Activated CD4-positive, alpha-beta T cell treated with anti-CD3 and anti-CD28 coated beads, Interleukin-2, amount 50 U/mL, for 16 hours (primary cell): ENCODE data around the gene TBX5.
A peak's percentile ranks its signal among the peaks of the same experiment; 100 is the strongest.

Experiments used
- DNase-seq: peaks from one replicate; pipeline ENCODE4 v3.0.0-alpha.2; 2020

TBX5 gene

DNA sequence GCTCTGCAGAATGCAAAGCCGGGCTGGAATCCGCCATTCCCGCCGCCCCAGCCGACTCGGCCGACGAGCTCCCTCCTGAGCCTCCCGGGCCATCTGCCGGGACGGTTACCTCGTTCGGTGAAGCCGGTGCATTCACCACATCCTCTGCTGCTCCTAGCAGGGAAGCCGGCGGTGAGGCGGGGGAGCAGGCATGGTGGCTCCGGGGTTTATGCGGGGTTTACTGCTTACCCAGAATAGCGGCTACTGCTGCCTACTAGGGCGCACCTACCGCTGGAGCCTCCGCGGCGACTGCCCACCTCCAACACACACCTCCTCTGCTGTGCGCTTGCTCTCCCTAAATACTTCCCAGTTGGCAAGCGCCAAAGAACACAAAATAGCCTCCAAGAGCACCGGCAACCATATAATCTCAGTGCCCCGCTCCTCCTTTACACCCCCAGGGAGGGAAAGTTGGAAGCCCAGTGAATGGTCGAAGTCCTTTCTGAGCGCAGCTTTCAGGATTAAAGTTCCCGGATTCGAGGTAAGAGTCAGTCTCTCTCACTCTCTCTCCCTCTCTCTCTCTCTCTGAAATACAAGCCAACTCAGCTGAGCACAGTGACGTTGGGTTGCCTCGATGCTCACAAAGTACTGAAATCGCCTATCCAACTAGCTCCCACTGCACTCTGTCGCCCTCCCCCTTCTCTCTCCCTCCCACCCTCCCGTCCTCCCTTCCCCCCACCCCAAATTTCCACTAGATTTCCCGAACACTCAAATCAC, at the start of gene TBX5:
Gene TBX5, minus strand, starts transcription at position 626 of the 753 bp plus-strand sequence. CDS start 2,246 bp downstream, outside the sequence.
- no peak for DNase-seq

DNA sequence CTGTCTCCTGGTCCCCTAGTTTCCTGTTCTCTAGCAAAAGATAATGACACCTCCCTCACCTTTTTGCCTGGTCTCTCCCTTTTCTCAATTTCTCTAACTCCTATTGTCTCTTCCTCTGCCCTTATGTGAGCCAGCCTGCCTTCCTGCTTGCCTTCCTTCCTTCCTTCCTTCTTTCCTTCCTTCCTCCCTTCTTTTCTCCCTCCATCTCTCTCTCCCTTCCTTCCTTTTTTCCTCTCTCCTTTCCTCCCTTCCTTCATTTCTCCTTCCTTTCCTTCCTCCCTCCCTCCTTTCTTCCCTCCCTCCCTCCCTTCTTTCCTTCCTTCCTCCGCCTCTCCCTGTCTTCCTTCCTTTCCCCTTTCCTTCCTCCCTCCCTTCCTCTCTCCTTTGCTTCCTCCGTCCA, 45.7 kb upstream of the TBX5 start:
- DNase-seq, result no peak

DNA sequence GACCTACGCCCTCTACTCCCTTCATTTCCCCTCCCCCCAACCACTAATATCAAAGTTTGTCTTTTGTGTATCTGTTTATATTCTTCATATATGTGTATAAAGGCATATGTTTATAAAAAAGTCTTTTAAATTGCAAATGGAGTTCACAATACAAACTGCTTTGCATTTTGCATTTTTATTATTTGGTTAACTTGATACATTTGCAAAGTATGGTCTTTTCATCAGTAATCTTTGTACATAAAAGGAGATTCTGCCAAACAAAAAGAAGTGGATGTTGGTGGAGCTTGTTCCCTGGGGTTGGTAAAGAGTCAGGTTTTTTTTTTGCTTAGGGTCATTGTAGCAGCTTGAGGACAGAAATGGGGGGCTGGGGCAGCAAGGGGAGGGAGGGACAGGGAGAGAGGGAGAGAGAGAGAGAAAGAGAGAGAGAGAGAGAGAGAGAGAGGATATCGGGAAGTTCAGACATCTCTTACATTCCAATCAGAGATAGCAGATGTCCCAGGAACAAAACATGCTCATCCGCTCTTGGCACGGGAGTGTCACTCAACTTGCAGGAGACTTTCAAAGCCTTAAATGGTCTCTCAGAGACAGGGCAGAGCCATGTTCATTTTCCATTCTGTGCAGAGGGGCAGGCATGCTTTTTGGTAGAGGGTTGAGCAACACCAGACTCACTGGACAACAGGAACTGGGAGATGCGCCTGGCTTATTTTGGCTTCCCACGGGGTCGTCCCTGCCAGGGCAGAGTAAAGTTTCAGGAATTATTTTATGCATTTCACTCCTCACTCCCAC, 44.8 kb upstream of the TBX5 start:
- no peak for DNase-seq

DNA sequence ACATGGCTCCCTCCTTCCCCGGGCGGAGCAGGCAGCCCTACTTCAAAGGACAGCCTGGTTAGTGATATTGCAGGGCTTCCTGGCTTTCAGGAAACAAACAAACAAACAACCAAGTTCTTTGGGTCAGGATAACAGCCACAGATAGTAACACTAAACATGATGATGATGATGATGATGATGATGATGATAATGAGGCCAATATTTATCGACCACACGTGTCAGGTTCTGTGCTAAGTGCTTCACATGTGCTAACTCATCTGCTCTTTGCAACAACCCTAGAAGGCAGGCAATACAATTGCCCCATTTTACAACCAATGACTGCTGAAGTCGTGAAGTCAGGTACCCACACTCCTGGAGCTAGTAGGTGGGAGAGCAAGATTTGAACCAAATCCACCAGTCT, 44.1 kb upstream of the TBX5 start:
- no peak for DNase-seq

DNA sequence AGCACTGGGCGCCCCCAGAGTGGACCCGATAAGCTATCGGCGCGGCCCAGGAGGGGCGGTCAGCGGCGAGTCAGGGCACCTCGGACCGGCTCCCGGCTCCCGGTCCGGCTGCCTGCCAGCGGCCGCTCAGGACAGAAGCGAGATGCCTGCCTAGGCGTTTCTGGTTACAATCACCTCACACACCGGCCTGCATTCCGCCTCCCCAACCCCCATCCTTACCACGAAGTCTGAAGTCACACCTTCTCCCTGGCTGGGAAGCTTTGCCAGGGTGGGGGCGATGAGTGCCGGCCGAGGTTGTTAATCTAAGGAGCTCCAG, 42.6 kb upstream of the TBX5 start:
- no peak for DNase-seq

DNA sequence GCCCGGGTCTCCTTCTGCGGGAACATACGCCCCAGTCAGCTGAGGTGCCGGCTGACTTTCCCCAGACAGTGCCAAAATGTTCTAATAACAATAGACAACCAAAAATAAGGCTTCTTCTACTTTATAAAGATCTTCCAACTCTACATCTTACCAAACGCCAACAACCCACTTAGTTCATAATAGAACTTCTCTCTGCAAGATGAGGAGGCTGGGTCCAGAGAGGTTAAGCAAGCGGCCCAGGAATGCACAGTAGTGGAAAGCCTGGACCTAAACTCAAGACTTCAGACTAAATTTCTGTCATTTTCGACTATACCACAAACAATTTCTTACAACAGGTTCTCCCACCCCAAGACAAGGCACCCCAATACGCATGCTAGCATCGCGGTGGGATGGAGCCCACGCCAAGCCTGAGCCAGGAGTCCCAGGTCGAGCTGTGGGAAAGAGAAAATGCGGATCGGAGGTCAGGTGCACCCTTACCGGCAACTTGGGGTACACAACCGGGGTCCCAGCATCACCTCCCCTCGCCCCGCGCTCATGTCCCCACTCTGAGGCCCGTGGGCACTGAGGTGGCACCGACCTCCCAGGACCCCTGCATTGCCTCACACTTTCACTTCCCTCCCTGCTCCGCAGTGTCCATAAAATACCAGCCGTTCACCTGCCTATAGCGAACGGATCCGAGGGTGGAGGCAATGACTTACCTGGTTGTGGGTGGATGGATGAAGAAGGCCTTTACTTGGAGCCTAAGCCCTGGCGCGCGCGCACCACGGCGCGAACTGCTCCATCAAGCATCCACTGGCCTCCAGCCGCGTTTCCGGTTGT, 42.1 kb upstream of the TBX5 start:
- no peak for DNase-seq

DNA sequence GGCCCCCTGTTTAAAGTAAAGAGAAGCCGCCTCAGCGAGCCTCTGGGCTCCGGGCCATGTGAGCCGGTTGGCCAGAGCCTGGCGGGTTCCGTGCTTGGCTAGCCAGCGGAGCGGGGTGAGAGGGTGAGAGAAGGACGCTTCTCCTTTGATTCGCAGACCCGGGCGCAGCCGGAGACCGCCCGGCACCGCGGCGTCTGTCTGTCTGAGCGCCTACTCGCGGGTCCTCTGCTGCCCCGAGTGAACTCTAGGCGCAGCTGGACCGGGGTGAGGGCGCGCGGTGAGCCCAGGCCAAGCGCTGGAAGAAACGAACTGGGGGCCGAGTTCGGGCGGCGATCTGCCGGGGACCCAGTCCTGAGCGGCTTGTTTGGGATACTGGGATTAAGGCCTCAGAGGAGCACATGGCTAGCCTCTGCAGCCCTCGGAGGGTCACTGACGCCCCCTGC, 41.4 kb upstream of the TBX5 start:
- no peak for DNase-seq

DNA sequence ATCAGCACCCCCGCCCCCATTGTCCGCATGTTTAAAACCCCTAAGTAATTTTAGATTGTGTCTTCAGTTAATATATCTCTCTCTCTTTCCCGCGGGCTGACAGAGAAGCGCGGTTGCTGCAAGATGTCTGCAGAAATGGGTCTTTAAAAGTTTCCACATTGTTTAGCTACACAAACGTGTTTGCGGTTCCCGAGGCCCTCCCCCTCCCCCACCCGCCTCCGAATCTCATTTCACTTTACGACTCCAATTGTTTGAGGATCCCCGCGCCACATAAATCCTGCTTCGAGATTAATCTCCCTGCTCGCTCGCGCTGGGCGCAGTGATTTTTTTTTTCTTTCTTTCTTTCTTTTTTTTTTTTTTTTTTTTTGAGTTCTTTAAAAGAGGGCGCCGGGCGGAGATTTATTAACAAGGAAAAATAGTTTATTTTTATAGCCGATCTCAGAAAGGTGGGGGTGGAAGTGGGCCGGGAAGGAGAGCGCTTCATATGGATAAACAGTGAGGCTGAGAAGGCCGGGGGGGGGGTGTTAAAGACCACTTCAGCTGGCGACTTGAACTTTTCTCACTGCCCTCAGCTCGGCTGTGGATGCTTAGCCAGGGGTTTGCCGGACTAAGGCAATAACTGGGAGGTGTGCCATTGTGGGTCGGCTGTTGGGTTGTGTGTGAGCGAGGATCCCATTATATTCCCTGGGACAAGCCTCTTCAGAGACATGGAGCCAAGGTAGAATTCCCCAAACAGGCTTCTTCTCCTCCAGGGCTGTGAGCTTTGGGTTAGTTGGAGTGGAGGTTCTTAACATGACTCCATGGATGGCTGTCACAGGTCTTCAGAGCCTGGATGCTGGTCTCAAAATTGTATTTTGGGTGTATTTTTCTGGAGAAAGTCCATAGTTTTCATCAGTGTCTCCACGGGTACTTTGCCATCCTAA, 39.7 kb upstream of the TBX5 start:
- no peak for DNase-seq

DNA sequence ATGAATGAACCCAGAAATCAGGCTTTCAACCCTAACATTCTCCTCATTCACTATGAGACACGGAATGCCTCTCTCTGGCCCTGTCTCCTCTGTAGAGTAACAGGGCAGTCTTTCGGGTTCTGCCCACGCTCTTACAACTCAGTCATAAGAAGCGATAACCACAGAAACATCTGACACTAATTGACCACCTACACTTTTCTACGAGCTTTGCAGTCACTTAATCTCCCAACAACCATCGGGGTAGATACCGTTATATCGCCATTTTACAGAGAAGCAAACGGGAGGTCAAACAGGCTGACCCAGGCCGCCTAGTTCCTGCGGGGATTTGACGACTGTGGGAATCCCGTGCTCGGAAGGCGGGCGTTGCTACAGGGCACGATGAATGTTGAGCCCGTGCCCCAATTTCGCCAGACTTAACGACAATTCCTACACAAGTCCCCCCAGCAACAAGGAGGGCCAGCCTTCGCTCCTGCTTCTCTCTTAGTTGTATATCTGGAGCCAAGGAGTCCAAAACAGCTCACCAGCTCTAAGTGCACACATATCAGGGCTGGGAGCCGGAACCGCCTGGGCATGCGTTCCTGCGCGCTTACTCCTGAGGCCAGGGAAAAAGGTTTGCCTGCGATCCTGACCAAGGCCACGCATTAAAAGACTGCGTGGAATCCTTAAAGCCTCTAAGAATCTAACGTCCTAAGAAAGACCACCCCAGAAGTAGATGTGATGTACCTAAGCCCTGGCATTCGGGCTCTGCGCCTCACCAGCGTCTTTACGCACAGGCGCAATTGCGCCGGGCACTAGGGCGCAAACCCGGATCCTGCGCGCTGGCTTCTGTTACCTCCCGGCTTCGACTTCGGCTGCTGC, 38.7 kb upstream of the TBX5 start:
- no peak for DNase-seq

DNA sequence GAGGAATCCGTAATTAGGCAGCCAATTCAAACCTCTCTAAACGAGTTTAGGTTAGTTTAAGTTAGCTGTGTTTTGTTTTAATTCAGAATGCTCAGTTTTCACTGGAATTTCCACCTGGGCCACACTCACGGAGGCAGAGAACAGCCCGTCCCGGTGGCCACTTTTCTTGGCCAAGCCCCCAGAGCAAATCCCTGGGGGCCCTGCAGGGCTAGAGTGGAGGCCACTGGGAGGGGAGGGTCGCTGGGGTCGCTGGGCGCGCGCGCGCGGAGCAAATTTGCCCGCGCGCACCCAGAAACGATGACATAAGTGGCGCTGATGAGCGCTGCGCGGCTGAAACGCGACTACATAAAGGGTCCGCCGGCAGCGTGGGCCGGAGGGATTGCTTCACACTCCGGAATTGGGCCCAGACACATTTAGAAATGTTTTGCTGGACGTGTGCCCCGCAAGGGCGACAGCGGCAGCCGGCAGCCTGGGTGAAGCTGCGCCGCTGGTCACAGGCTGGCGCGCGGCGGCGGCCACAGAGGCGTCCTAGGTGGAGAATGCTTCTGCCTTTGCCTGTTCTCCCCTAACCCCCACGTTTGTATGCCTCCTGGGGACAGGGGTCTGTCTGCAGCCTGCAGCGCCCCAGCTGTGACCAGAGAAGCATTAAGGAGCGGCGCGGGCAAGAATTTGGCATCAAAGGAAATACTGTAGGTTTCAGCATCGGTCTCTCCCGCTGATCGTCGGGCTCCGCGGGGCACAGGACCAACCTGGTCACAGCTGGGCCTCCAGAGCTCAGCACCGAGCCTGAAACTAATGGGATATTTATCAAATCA, 37.9 kb upstream of the TBX5 start:
- DNase-seq, result no peak

DNA sequence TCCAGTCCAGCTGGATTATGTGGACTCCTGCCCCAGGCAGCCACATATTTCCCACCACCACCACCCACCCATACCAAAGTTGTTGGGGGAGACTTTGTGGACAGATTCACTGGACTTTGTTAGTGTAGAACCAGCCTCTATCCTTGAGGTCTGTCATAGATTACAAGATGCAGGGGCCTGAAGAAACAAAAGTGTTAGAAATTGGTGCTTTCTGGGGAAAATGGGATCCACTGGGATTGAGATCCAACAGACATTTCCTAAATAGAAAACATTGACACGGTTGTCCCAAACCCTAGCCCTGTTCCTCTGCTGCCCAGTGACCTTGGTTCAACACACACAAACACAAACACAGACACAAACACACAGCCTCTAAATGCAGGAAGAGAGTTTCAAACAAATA, 36.6 kb upstream of the TBX5 start:
- no peak for DNase-seq

DNA sequence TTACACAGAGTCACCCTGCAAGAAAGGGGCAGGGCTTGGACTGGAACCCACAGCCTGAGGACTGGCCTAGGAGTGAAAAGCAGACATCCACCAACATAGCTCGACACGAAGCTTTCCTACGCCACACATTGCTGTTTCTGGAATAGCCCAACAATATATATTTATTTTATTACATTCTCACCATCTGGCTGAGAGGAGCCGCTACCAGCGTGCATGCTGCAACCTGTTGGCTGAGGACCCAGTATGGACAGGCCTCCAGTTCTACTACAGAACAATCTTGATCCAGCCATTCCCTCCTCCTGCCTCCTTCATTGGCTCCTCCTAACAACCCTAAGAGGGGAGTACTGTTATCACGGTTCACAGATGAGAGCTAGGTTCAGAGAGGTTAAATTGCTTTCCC, 35.6 kb upstream of the TBX5 start:
- no peak for DNase-seq

DNA sequence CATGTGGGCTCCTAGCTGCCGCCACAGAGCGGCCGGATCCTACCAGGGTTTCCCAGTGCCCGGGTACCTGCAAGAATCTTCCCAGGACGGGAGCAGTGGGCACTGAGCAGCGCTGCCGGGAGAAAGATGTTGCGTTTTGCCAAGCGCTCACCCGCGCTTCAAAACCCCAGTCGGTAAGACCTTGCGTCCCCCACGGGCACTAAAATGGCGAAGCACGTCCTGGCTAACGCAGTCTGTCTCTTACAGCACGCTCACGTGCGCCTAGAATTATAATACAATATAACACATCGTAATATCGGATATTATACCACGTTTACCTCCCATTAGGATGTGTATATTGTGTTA, 35.1 kb upstream of the TBX5 start:
- DNase-seq, result no peak

DNA sequence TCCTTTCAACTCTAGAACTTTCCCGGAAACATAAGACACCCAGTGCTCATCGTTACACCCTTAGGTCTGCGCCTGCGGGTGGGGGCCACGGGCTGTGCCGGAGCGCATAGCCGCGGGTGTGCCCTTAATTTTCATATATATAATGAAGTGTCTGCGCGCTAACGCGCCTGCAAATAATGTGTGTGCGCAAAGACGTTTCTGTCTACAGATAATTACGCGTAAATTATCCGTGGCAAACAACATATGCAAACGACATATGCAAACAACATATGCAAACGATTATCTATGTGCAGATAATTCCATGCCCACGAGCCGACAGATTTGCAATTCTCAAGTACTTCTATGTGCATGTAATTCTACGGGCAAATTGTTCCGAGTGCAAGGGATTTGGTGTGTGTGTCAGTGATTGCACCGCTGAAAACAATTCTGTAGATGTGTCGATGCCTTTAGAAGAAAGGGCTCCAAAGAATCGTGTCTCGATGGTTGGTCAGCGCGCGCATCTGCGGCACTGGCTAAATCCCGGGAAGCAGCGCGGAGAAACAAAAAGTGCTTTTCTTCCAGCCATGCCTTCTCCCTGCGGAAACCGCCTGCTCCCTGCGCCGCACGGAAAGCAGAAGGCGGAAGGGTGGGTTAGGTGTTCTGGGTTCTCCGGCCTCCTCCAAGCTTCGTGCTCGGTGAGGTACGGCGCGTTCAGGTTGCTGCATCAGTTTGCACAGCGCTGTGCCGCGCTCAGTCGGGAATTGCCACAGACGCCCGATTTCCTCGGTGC, 34.5 kb upstream of the TBX5 start:
- no peak for DNase-seq

DNA sequence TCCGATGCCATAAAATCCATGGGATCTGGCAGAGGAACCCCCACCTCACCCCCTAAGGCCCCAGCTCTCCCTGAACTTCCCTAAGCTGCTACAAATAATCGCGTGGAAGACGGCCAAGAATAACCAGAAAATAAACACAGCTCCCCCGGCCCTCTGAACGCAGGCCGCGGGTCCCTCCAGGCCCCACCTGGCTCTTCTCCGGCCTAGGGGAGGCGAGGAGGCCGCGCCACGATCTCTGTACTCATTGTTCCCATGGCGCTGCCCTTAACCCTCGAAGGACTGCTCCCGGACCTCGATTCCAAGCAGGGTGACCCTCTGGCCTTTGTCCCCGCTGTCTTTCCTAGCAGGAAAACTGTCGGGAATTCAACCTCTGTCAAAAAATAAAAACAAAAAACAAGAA, 33.9 kb upstream of the TBX5 start:
- no peak for DNase-seq

DNA sequence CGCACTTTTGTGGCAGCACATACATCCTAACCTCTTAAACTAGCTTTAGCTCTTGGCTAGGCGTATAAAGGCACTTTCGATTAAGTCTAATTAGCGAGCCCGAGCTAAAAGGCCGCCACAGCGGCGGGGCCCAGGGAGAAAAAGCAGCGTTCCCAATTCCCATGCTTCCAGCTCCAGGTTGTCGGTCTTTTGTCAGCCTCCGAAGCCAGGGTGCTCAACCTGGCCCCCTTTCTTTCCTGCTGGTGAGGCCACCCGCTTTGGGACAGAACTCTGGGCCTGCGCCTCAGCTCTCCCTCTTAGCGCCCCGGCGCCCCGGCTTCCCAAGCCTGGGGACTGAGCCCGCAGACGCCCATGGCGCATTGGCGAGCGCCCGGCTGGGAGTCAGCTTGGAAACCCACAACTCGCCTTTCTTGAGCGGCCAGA, 33.3 kb upstream of the TBX5 start:
- DNase-seq, result no peak

DNA sequence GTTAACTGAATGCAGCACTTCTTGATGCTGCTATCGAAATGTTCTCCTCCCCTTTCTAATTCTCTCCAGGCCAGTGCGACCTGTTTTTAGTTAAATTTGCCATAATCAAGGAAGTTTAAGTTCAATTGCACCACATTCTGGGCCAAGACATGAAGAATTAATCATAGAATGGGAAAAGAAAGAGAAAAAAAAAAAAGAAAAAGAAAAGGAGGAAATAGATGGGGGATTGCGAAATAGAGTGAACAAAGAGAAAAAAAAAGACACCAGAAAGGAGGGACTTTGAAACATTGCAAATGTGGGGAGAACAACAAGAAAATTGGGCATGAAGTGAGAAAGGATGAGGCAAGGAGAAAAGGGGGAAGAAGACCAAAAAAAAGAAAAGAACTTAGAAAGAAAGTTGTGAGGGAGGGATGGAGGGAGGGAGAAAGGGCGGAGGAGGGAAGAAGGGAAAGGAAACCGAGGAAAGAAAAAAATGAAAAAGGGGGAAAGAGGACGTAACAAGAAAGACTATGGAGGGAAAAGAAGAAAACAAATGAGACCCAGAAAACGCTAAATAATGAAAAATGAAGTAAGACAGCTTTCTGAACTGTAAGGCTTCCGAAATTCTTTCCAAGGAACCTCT, 32.8 kb upstream of the TBX5 start:
- no peak for DNase-seq

DNA sequence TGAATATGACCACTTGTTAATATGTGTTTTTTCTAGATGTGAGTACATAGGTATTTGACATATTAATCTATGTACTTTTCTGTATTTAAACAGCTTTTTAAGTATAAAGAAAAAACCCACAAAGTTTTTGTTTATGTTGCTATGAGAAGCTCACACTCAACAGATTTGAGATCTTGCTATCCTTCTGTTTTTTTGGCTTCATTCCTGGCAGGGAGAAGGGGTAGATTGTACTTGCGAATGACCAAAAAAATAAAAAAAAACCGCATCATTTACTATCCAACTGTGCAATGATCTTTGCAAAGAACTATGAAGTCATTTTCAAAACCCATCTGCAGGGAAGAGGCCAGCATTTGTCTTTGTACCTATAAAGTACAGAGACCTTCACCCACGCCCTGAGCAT, 28.4 kb upstream of the TBX5 start:
- no peak for DNase-seq

DNA sequence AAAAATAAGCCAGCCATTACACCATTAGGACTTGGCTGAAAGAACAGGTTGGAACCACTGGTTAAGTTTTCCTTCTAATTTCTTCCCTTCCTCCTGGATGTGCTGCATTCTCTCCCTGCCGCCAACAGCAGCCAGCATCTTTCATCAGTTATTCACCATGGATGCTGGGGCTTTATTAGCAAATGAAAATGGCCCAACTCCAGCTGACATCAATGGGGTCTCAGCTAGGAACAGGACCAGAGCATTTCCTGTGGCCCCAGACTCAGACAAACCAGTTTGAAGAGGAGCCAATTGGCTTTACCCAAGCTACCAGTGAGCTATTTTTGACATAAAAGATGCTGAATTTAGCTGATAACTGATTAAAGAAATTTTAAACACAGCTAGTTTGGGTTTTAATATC, 26.0 kb upstream of the TBX5 start:
- DNase-seq, result no peak

DNA sequence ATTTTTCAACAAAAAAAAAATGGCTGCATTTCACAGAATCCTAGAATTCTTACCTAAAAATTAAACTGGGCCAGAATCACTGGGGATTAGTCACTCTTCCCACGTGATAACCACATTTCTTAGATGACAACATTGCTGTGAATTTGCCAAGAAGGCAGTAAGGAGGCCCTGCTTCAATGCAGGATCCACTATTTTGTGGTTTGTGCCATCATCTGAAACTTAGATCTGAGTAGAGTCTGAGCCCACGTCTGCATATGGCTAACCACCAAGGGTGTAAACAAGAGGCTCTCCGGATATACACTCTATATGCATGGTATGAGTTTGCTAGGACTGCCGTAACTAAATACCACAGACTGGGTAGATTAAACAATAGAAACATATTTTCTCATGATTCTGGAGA, 24.4 kb upstream of the TBX5 start:
- DNase-seq, result peak; percentile 50
